Panc1 (cell line): ENCODE data around the gene VASP. TPM values are rescaled to one million over a fixed set of nuclear protein-coding genes. Genes with fewer than 3 reads are reported as not detected.

Experiments
- ATAC-seq: fragments of 200-7000 bp; cut with Tn5 transposase; 2 replicates; pipeline ENCODE4 v1.9.1; 2020; ENCODE audit warnings: mild to moderate bottlenecking, moderate library complexity
- BruUV-seq: library from RNA; stranded (reverse); fragments of 400-500 nt; replicated peaks from 2 replicates; lab custom pipeline; 2021; lab: Mats Ljungman, UMichigan
- CTCF ChIA-PET: fragments of 300-600 bp; sonication (Branson Sonifier 250); formaldehyde crosslinking; loops from one replicate; lab custom pipeline; 2022; ENCODE audit warnings: antibody characterized with exemption; lab: Charles Lee
- POLR2A ChIA-PET: fragments of 300-600 bp; sonication (Branson Sonifier 250); formaldehyde crosslinking; loops from one replicate; lab custom pipeline; 2022; ENCODE audit warnings: antibody characterized with exemption; lab: Charles Lee
- DNase-seq: peaks from one replicate; pipeline ENCODE4 v3.0.0-alpha.2; 2010; ENCODE audit warnings: low read depth, low spot score
- H3K27ac ChIP-seq: 2 replicates; pipeline ENCODE4 v1.5.1; 2011; ENCODE audit warnings: mild to moderate bottlenecking, low read length, inconsistent platforms
- H3K27me3 ChIP-seq: fragments of 200-500 bp; sonication (Bioruptor generic); 2 replicates; pipeline ENCODE4 v1.6.0; 2014; ENCODE audit warnings: low read length, inconsistent platforms; ENCODE audit not compliant: control insufficient read depth, insufficient read depth
- H3K36me3 ChIP-seq: fragments of 200-500 bp; sonication (Bioruptor generic); 2 replicates; pipeline ENCODE4 v1.5.1; 2014; ENCODE audit warnings: inconsistent platforms, mild to moderate bottlenecking, low read length, moderate library complexity; ENCODE audit not compliant: control insufficient read depth, insufficient read depth
- H3K4me1 ChIP-seq: 2 replicates; pipeline ENCODE4 v1.5.1; 2011; ENCODE audit warnings: inconsistent platforms, mild to moderate bottlenecking, low read length, moderate library complexity; ENCODE audit not compliant: control insufficient read depth, insufficient read depth
- H3K4me3 ChIP-seq, 2 experiments: 2 replicates each; pipeline ENCODE4 v1.5.1; 2011 to 2012; ENCODE audit warnings: low read depth in 2 of 2, low read length in 2 of 2, mild to moderate bottlenecking in 2 of 2, inconsistent platforms in 1 of 2, moderate library complexity in 1 of 2
- H3K9me3 ChIP-seq: fragments of 200-500 bp; sonication (Bioruptor generic); 2 replicates; pipeline ENCODE4 v1.5.1; 2014; ENCODE audit warnings: low read depth, mild to moderate bottlenecking, inconsistent platforms, low read length, moderate library complexity; ENCODE audit not compliant: control insufficient read depth, insufficient read depth
- CTCF ChIP-seq: fragments of 450-650 bp; IDR thresholded peaks from 2 replicates; pipeline ENCODE4 v1.5.1; 2017; ENCODE audit warnings: mild to moderate bottlenecking
- POLR2AphosphoS5 ChIP-seq: IDR thresholded peaks from 2 replicates; pipeline ENCODE4 v1.6.1; 2012; ENCODE audit warnings: mild to moderate bottlenecking, low read depth, low read length, moderate library complexity
- SIN3A ChIP-seq: IDR thresholded peaks from 2 replicates; pipeline ENCODE4 v1.6.1; 2012; ENCODE audit warnings: low read depth, mild to moderate bottlenecking, low read length, moderate library complexity, borderline replicate concordance; ENCODE audit not compliant: insufficient read depth
- TCF7L2 ChIP-seq: IDR thresholded peaks from 2 replicates; pipeline ENCODE4 v1.6.1; 2011; ENCODE audit warnings: mild to moderate bottlenecking, low read depth, low read length, inconsistent platforms
- in situ Hi-C: cut with HindIII; loops from 2 replicates; pipeline ENCODE4 v1.10.0; 2016; ENCODE audit warnings: low sequenced_read_pairs, low pct_unique_long_range_greater_than_20kb
- intact Hi-C: fragments of 100-400 bp; cut with micrococcal nuclease; formaldehyde crosslinking; loops from one replicate; pipeline ENCODE4 v1.10.0; 2022; ENCODE audit not compliant: unreplicated experiment
- total RNA-seq: library from RNA; stranded (reverse); gene quantifications from one replicate; pipeline ENCODE4 v1.2.1, GENCODE V29; 2021; ENCODE audit not compliant: unreplicated experiment
- TF ChIP-seq, protein P1 (sequence below), 2 experiments: IDR thresholded peaks; 2 replicates each; pipeline ENCODE4 v1.6.1; 2011 to 2012; ENCODE audit warnings: low read depth in 2 of 2, control low read depth in 1 of 2, low read length in 1 of 2, mild to moderate bottlenecking in 1 of 2, moderate library complexity in 1 of 2; ENCODE audit not compliant: insufficient read depth in 1 of 2

VASP gene
- total RNA-seq, 1 experiment from 2014 or later = 101 TPM

GRCh38 chr19:45467456-45468158 lies 39.7 kb upstream of the VASP start, which contains the start of gene FOSB:
TSS of gene FOSB (plus strand) at chr19:45467996. CDS start at chr19:45468587, 591 bp downstream.
- CTCF ChIA-PET = no interaction called here
- peak within 1 kb of the TSS; percentile 75 to 84 for H3K4me3 ChIP-seq
- in situ Hi-C loops (no loop called here), intact Hi-C loops (no loop called here)
- peaks cover 3% of the 10 kb centered on the region; the same call in 1 of the 2 replicates for H3K4me1 ChIP-seq
- H3K36me3 ChIP-seq = no peaks in the 10 kb centered on the region; the same call in 1 of the 2 replicates
- peak; percentile 66 for ATAC-seq
- no peaks in the 10 kb centered on the region for H3K27me3 ChIP-seq
- DNase-seq = no peak
- BruUV-seq = no TSS peak
- no peaks in the 10 kb centered on the region for H3K9me3 ChIP-seq
- TF ChIP-seq POLR2AphosphoS5 = peak; percentile 55; the same call in 1 of the 2 replicates
- no peak for TF ChIP-seq CTCF
- TF ChIP-seq SIN3A = no peak; the same call in 1 of the 2 replicates
- TF ChIP-seq, protein P1, sequence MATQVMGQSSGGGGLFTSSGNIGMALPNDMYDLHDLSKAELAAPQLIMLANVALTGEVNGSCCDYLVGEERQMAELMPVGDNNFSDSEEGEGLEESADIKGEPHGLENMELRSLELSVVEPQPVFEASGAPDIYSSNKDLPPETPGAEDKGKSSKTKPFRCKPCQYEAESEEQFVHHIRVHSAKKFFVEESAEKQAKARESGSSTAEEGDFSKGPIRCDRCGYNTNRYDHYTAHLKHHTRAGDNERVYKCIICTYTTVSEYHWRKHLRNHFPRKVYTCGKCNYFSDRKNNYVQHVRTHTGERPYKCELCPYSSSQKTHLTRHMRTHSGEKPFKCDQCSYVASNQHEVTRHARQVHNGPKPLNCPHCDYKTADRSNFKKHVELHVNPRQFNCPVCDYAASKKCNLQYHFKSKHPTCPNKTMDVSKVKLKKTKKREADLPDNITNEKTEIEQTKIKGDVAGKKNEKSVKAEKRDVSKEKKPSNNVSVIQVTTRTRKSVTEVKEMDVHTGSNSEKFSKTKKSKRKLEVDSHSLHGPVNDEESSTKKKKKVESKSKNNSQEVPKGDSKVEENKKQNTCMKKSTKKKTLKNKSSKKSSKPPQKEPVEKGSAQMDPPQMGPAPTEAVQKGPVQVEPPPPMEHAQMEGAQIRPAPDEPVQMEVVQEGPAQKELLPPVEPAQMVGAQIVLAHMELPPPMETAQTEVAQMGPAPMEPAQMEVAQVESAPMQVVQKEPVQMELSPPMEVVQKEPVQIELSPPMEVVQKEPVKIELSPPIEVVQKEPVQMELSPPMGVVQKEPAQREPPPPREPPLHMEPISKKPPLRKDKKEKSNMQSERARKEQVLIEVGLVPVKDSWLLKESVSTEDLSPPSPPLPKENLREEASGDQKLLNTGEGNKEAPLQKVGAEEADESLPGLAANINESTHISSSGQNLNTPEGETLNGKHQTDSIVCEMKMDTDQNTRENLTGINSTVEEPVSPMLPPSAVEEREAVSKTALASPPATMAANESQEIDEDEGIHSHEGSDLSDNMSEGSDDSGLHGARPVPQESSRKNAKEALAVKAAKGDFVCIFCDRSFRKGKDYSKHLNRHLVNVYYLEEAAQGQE (IDR thresholded peaks at IDR 0.05; ENCODE audit: insufficient read depth in 1 of 2, low read depth in 2 of 2, low read length in 1 of 2) = no peak; a peak in 1 of 4 replicates
- TF ChIP-seq TCF7L2 = peak; percentile 65
- POLR2A ChIA-PET = interaction anchor here (0.6 to 1.4 kb wide), 7 partner anchors 11 to 63 kb away, joined by 3 to 20 read pairs (median 4); partner anchors contain the start of gene PPP1R13L
- no peak within 1 kb of the TSS for H3K27ac ChIP-seq

DNA sequence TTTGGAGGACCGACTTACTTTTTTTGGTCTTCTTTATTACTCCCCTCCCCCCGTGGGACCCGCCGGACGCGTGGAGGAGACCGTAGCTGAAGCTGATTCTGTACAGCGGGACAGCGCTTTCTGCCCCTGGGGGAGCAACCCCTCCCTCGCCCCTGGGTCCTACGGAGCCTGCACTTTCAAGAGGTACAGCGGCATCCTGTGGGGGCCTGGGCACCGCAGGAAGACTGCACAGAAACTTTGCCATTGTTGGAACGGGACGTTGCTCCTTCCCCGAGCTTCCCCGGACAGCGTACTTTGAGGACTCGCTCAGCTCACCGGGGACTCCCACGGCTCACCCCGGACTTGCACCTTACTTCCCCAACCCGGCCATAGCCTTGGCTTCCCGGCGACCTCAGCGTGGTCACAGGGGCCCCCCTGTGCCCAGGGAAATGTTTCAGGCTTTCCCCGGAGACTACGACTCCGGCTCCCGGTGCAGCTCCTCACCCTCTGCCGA lies 39.1 kb upstream of the VASP start:
- Histone ChIP-seq H3K36me3 (no peaks in the 10 kb centered on the region; the same call in 1 of the 2 replicates), H3K4me3 (peak overlapping the region; percentile 75 to 84), H3K27me3 (no peaks in the 10 kb centered on the region), H3K9me3 (no peaks in the 10 kb centered on the region), H3K4me1 (peaks cover 4% of the 10 kb centered on the region; the same call in 1 of the 2 replicates), H3K27ac (no peak overlapping the region)
- ChIA-PET CTCF (interaction anchor here (0.6 kb wide), 1 partner anchor 302 kb away, joined by 13 read pairs; no protein-coding TSS in a partner anchor), POLR2A (interaction anchor here (0.6 to 1.4 kb wide), 4 partner anchors 12 to 36 kb away, joined by 4 to 18 read pairs (median 4); no protein-coding TSS in a partner anchor)
- DNase-seq = no peak
- in situ Hi-C loops = no loop called here
- TF ChIP-seq SIN3A = no peak
- TF ChIP-seq, protein P1 (IDR thresholded peaks at IDR 0.05; ENCODE audit: insufficient read depth in 1 of 2, low read depth in 2 of 2, low read length in 1 of 2) = no peak
- TF ChIP-seq CTCF = no peak
- BruUV-seq = TSS peak; percentile 98
- intact Hi-C loops = no loop called here
- ATAC-seq = no peak
